MM.1S (cell line): Measurements from ENCODE around the gene GPC3.

Experiments
- CTCF ChIP-seq: fragments of 300-600 bp; sonication (generic); IDR thresholded peaks from 2 replicates; pipeline ENCODE4 v1.5.1; 2016; ENCODE audit warnings: antibody characterized with exemption, low read length, mixed read lengths
- EZH2phosphoT487 ChIP-seq: fragments of 300-600 bp; sonication (generic); IDR thresholded peaks from 2 replicates; pipeline ENCODE4 v1.6.1; 2018; ENCODE audit warnings: antibody characterized with exemption, low read length

- TF ChIP-seq CTCF (no peak), EZH2phosphoT487 (no peak)
Observed at GRCh38 chrX:133646719-133647116, 338.7 kb downstream of the GPC3 start.
